K562 treated with DMSO at 1 percent for 12 hours (cell line): ENCODE measurements around the gene TSPOAP1. TPM values are rescaled to one million over a fixed set of nuclear protein-coding genes. Genes with fewer than 3 reads are reported as not detected.

ENCODE experiments used
- total RNA-seq: library from RNA; unstranded; fragments of 300-600 nt; gene quantifications from 2 replicates; pipeline ENCODE4 v1.2.3, GENCODE V29; 2022; ENCODE audit not compliant: insufficient read depth

Gene TSPOAP1
- total RNA-seq: 1.4 and 4.7 TPM in 2 replicates

DNA sequence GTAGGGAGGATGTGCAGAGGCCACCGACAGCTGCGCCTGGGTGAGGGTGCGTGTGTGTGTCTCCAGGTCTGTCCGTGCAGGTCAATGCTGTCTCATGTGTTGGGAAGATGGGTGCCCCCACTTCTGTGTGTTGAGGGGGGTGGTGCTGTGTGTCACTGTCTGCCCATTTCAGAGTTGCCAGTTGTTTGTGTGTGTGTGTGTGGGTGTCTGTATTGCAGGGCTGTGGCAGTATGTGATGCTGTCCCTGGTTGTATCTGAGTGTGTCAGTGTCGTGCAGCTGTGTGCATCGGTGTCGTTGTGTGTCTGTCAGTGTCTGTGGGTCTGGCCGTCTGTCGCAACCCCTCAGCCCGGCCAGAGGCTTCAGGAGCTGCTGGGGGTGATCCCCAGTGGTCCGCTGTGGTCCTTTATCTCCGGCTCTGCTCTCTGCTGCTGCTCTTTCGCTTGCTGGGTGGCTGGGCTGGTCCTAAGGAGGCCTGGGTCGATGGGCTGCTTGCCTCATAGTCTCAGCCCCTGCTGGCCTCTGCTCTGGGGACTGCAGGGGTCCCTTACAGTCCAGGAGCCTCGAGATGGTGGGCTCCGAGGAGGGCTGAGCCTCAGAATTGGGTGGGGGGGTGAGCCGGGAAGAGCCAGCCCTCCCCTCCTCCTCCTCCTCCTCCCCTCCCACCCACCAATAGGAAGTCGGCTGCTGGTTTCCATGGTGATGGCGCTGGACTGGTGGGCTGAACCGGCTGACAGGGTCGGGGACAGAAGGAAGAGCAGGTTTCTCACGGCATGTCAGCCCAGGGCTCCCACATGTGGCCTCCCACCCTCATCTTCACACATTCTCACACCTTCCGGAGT is at the start of gene TSPOAP1:
Gene TSPOAP1 (minus strand): TSS at position 601 of the 840 bp plus-strand sequence. CDS start 875 bp downstream, outside the sequence.

DNA sequence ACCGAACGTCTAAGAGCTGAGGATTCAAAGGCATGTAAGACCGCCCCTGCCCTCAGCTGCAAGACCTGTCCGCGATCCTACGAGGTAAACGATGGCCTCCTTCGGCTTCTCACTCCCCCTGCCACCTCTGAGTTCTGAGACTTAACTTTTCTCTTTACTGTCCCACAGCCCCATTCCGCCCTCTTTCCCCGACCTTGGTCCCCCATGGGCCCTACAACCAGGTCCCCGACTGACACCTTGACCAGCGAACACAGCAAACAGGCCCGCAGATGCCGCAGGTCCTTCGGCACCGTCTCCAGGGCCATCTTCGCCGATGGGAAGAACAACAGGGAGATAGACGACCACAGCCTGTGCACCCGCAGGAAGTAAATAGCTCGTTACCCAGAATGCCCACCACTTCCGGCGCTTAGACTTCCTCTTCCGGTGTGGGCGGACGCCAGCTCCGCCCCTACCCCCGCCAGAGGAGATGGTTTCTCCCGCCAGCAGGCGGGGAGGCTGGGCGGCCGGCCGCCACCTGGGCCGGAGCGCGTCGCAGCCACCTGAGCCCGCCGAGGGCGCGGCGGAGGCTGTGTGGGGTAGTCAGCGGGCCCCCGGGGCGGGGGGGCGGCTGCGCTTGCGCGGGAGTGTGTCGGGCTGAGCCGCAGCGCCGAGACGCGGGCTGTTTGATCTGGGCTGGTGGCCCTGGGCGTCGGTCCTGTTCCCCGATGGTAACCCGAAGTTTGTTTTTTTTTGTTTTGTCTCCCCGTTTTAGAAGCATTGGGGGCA is 23.4 kb upstream of the TSPOAP1 start, which contains the start of gene SUPT4H1:
Gene SUPT4H1 (minus strand): TSS at position 371 of the 765 bp plus-strand sequence. CDS start 66 bp downstream, at position 305.

GRCh38 chr17:58280480-58281217 is 47.9 kb downstream of the TSPOAP1 start, which contains the start of gene MPO:
Gene MPO (minus strand): TSS chr17:58280935. CDS start chr17:58280758, 177 bp downstream.

Other genes starting within 250 kb of the TSPOAP1 start
- 9.0 and 22.6 TPM in 2 replicates for gene DYNLL2, start 245.4 kb downstream of the TSPOAP1 start, total RNA-seq
- gene OR4D1, start 180.4 kb downstream of the TSPOAP1 start, total RNA-seq: not detected in 2 replicates
- not detected in 2 replicates for gene OR4D2, start 161.8 kb downstream of the TSPOAP1 start, total RNA-seq
- 0.44 TPM in 1 of 2 replicates, not detected in the other for gene EPX, start 136.1 kb downstream of the TSPOAP1 start, total RNA-seq
- gene MKS1, start 109.5 kb downstream of the TSPOAP1 start, total RNA-seq: 21.9 and 25.2 TPM in 2 replicates
- 0.72 and 1.1 TPM in 2 replicates for gene LPO, start 90.2 kb downstream of the TSPOAP1 start, total RNA-seq
- not detected in 2 replicates for gene MPO, start 47.9 kb downstream of the TSPOAP1 start, total RNA-seq
- gene SUPT4H1, start 23.4 kb upstream of the TSPOAP1 start, total RNA-seq: 81.3 and 89.7 TPM in 2 replicates
- gene RNF43, start 88.7 kb upstream of the TSPOAP1 start, total RNA-seq: 2.1 and 5.4 TPM in 2 replicates
- not detected in 2 replicates for gene HSF5, start 159.6 kb upstream of the TSPOAP1 start, total RNA-seq
- 3.6 and 19.2 TPM in 2 replicates for gene MTMR4, start 185.8 kb upstream of the TSPOAP1 start, total RNA-seq